Renal pelvis (tissue), 4 donors: ENCODE results near the gene GNAI3. TPM values are rescaled to one million over a fixed set of nuclear protein-coding genes. Genes with fewer than 3 reads are reported as not detected.

Source experiments
- DNase-seq: peaks from one replicate; pipeline ENCODE4 v3.0.0-alpha.2; 2013
- polyA plus RNA-seq, 3 donors: library from polyadenylated mRNA; unstranded; fragments of 120-200 nt; gene quantifications; one replicate each; pipeline ENCODE4 v1.2.1, GENCODE V29; 2013; ENCODE audit not compliant: insufficient read length in 3 of 3

GNAI3 gene
- polyA plus RNA-seq, 3 donors, result 10.9 to 11.7 (median 11.4) TPM

GRCh38 chr1:109621379-109622136 lies 73.1 kb downstream of the GNAI3 start:
- DNase-seq, result no peak

GRCh38 chr1:109622137-109622892 lies 73.9 kb downstream of the GNAI3 start:
- DNase-seq, result no peak

GRCh38 chr1:109622895-109623294 lies 74.5 kb downstream of the GNAI3 start:
- no peak for DNase-seq

- no peak for DNase-seq
Observed at GRCh38 chr1:109623601-109624161, 75.3 kb downstream of the GNAI3 start.

GRCh38 chr1:109624201-109625010 lies 76.0 kb downstream of the GNAI3 start:
- no peak for DNase-seq

GRCh38 chr1:109625176-109625575 lies 76.8 kb downstream of the GNAI3 start:
- no peak for DNase-seq

- DNase-seq, result no peak
Observed at GRCh38 chr1:109625601-109626560, 77.5 kb downstream of the GNAI3 start.

GRCh38 chr1:109626682-109627408 lies 78.4 kb downstream of the GNAI3 start:
- DNase-seq, result no peak

- DNase-seq, result no peak
Observed at GRCh38 chr1:109627692-109628399, 79.4 kb downstream of the GNAI3 start.

GRCh38 chr1:109628540-109629321 lies 80.3 kb downstream of the GNAI3 start:
- no peak for DNase-seq

- no peak for DNase-seq
Observed at GRCh38 chr1:109629372-109630030, 81.1 kb downstream of the GNAI3 start.

- DNase-seq, result no peak
Observed at GRCh38 chr1:109630081-109630897, 81.9 kb downstream of the GNAI3 start.

- no peak for DNase-seq
Observed at GRCh38 chr1:109630898-109631512, 82.6 kb downstream of the GNAI3 start.

GRCh38 chr1:109631513-109632505 lies 83.4 kb downstream of the GNAI3 start:
- no peak for DNase-seq

GRCh38 chr1:109632671-109633346 lies 84.4 kb downstream of the GNAI3 start:
- DNase-seq, result no peak
